Measurements from ENCODE around the gene MGAT4A. TPM values are rescaled to one million over a fixed set of nuclear protein-coding genes. Genes with fewer than 3 reads are reported as not detected.

Gene MGAT4A
- total RNA-seq, 4 donors from 2014 or later, result 20.4 to 59.6 (median 39.8) TPM

GRCh38 chr2:98727369-98728087 is 3.4 kb downstream of the MGAT4A start:
- H3K9me3 ChIP-seq, result no peaks in the 10 kb centered on the region
- peak; percentile 90 to 95 for DNase-seq
- WGBS, 2 donors, result 21 to 22% methylated on average over 5 of the region's 5 CpGs
- H3K27me3 ChIP-seq, result no peaks in the 10 kb centered on the region
- no peak for TF ChIP-seq CTCF (IDR thresholded peaks at IDR 0.05)
- no peak for TF ChIP-seq POLR2A (IDR thresholded peaks at IDR 0.05)
- intact Hi-C loops (cut with DNase I), result no loop called here
- no peak overlapping the region for H3K4me3 ChIP-seq (replicated peaks in 1 of 3)
- no peaks in the 10 kb centered on the region for H3K36me3 ChIP-seq
- H3K4me1 ChIP-seq, result peaks cover 15 to 28% of the 10 kb centered on the region in 2 donors
- peak overlapping the region in 2 of 3 donors; percentile 19 to 34 for H3K27ac ChIP-seq

GRCh38 chr2:98726735-98727368 is 4.1 kb downstream of the MGAT4A start:
- H3K4me3 ChIP-seq (replicated peaks in 1 of 3), result no peak overlapping the region
- 15 to 26% methylated on average over 2 of the region's 2 CpGs for WGBS, 2 donors
- H3K4me1 ChIP-seq, result peaks cover 12 to 22% of the 10 kb centered on the region in 2 donors
- no peak for TF ChIP-seq POLR2A (IDR thresholded peaks at IDR 0.05)
- no peak for TF ChIP-seq CTCF (IDR thresholded peaks at IDR 0.05)
- no peaks in the 10 kb centered on the region for H3K9me3 ChIP-seq
- no peak for DNase-seq
- no peaks in the 10 kb centered on the region for H3K36me3 ChIP-seq
- no peaks in the 10 kb centered on the region for H3K27me3 ChIP-seq
- intact Hi-C loops (cut with DNase I), result no loop called here
- H3K27ac ChIP-seq, result peak overlapping the region in 2 of 3 donors; percentile 19 to 34

- intact Hi-C loops (cut with DNase I), result no loop called here
- H3K27ac ChIP-seq, result no peak overlapping the region
Observed at GRCh38 chr2:98726205-98726604, 4.7 kb downstream of the MGAT4A start.

GRCh38 chr2:98720286-98720685 is 10.6 kb downstream of the MGAT4A start:
- H3K27ac ChIP-seq, result no peak overlapping the region
- DNase-seq, result no peak
- H3K4me3 ChIP-seq (replicated peaks in 1 of 3), result no peak overlapping the region
- H3K36me3 ChIP-seq, result no peaks in the 10 kb centered on the region
- 94 to 99% methylated on average over 4 of the region's 4 CpGs for WGBS, 2 donors
- TF ChIP-seq POLR2A (IDR thresholded peaks at IDR 0.05), result no peak
- TF ChIP-seq CTCF (IDR thresholded peaks at IDR 0.05), result no peak
- intact Hi-C loops (cut with DNase I), result no loop called here
- H3K9me3 ChIP-seq, result no peaks in the 10 kb centered on the region
- H3K27me3 ChIP-seq, result no peaks in the 10 kb centered on the region
- H3K4me1 ChIP-seq, result no peaks in the 10 kb centered on the region

More at GRCh38 chr2:98726205-98726604, 4.7 kb downstream of the MGAT4A start:
- DNase-seq, result no peak
- 85 to 92% methylated on average over 8 of the region's 8 CpGs for WGBS, 2 donors
- Histone ChIP-seq H3K4me1 (peaks cover 11 to 20% of the 10 kb centered on the region in 2 donors), H3K27me3 (no peaks in the 10 kb centered on the region), H3K36me3 (no peaks in the 10 kb centered on the region), H3K4me3 (replicated peaks in 1 of 3) (no peak overlapping the region), H3K9me3 (no peaks in the 10 kb centered on the region)
- TF ChIP-seq CTCF (IDR thresholded peaks at IDR 0.05), result no peak
- no peak for TF ChIP-seq POLR2A (IDR thresholded peaks at IDR 0.05)

GRCh38 chr2:98717621-98718020 is 13.3 kb downstream of the MGAT4A start:
- Histone ChIP-seq H3K4me3 (replicated peaks in 1 of 3) (no peak overlapping the region), H3K9me3 (no peaks in the 10 kb centered on the region), H3K4me1 (no peaks in the 10 kb centered on the region), H3K27me3 (no peaks in the 10 kb centered on the region), H3K27ac (no peak overlapping the region), H3K36me3 (no peaks in the 10 kb centered on the region)
- no peak for TF ChIP-seq CTCF (IDR thresholded peaks at IDR 0.05)
- TF ChIP-seq POLR2A (IDR thresholded peaks at IDR 0.05), result no peak
- 88 to 89% methylated on average over 6 of the region's 6 CpGs for WGBS, 2 donors
- DNase-seq, result no peak
- intact Hi-C loops (cut with DNase I), result no loop called here
